ENCODE results near the gene ANKMY1.

GRCh38 chr2:240456447-240457222 lies 101.2 kb downstream of the ANKMY1 start:
- TF ChIP-seq, protein P1, sequence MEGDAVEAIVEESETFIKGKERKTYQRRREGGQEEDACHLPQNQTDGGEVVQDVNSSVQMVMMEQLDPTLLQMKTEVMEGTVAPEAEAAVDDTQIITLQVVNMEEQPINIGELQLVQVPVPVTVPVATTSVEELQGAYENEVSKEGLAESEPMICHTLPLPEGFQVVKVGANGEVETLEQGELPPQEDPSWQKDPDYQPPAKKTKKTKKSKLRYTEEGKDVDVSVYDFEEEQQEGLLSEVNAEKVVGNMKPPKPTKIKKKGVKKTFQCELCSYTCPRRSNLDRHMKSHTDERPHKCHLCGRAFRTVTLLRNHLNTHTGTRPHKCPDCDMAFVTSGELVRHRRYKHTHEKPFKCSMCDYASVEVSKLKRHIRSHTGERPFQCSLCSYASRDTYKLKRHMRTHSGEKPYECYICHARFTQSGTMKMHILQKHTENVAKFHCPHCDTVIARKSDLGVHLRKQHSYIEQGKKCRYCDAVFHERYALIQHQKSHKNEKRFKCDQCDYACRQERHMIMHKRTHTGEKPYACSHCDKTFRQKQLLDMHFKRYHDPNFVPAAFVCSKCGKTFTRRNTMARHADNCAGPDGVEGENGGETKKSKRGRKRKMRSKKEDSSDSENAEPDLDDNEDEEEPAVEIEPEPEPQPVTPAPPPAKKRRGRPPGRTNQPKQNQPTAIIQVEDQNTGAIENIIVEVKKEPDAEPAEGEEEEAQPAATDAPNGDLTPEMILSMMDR (IDR thresholded peaks at IDR 0.05), result no peak
- TF ChIP-seq ZFX (IDR thresholded peaks at IDR 0.05; ENCODE audit: borderline replicate concordance), result no peak

Measured in 22Rv1 (cell line).